Colonic mucosa (tissue), 4 donors: Measurements from ENCODE around the gene SFMBT2. TPM values are rescaled to one million over a fixed set of nuclear protein-coding genes. Genes with fewer than 3 reads are reported as not detected.

Source experiments
- DNase-seq: peaks from one replicate; pipeline ENCODE4 v3.0.0-alpha.2; 2020
- H3K27ac ChIP-seq: fragments of 200-600 bp; one replicate; pipeline ENCODE4 v1.8.0; 2021
- H3K27me3 ChIP-seq: fragments of 200-600 bp; one replicate; pipeline ENCODE4 v1.8.0; 2021
- H3K36me3 ChIP-seq: fragments of 200-600 bp; one replicate; pipeline ENCODE4 v1.8.0; 2021
- H3K4me1 ChIP-seq: fragments of 200-600 bp; one replicate; pipeline ENCODE4 v1.8.0; 2021; ENCODE audit warnings: mild to moderate bottlenecking
- H3K4me3 ChIP-seq: fragments of 200-600 bp; one replicate; pipeline ENCODE4 v1.8.0; 2021
- H3K9ac ChIP-seq, 2 donors: one replicate each; pipeline ENCODE4 v1.7.0; 2013; ENCODE audit warnings: control low read depth in 2 of 2, low read depth in 2 of 2, low read length in 2 of 2
- H3K9me3 ChIP-seq: fragments of 200-600 bp; one replicate; pipeline ENCODE4 v1.8.0; 2021
- CTCF ChIP-seq: fragments of 200-600 bp; IDR thresholded peaks from one replicate; pipeline ENCODE4 v1.8.0; 2022; ENCODE audit warnings: antibody characterized with exemption, mild to moderate bottlenecking
- intact Hi-C: fragments of 100-400 bp; cut with DNase I; formaldehyde crosslinking; loops from one replicate; pipeline ENCODE4 v1.14.1; 2022
- total RNA-seq, 2 donors: library from RNA; stranded (reverse); fragmentation: NEBNext Ultra II Directional in 1 of 2; extraction: Animal tissue kit (Norgen Biotek cat#: 25700) in 1 of 2; gene quantifications; one replicate each; pipeline ENCODE4 v1.2.1, GENCODE V29; 2021
- donor health status: healthy.
- donor health status: DM: no; HTN: no; CAD: no.
- donor health status: DM: no; HTN: no; CAD: no.

The SFMBT2 gene
- total RNA-seq, 2 donors from 2014 or later: 2.3 to 3.5 TPM

- Histone ChIP-seq H3K9ac (no peak overlapping the region), H3K27ac (no peak overlapping the region), H3K9me3 (no peaks in the 10 kb centered on the region), H3K27me3 (no peaks in the 10 kb centered on the region), H3K36me3 (no peaks in the 10 kb centered on the region), H3K4me1 (no peaks in the 10 kb centered on the region), H3K4me3 (no peak overlapping the region)
- DNase-seq: no peak
- no peak for TF ChIP-seq CTCF
- intact Hi-C loops: no loop called here
These were observed 175.5 kb downstream of the SFMBT2 start for GRCh38 chr10:7235376-7235775.

- no peak for TF ChIP-seq CTCF
- H3K9ac ChIP-seq: no peak overlapping the region
- no peak overlapping the region for H3K27ac ChIP-seq
- H3K4me3 ChIP-seq: no peak overlapping the region
- no peaks in the 10 kb centered on the region for H3K9me3 ChIP-seq
- no peak for DNase-seq
- intact Hi-C loops: no loop called here
- no peaks in the 10 kb centered on the region for H3K27me3 ChIP-seq
- H3K36me3 ChIP-seq: no peaks in the 10 kb centered on the region
- H3K4me1 ChIP-seq: no peaks in the 10 kb centered on the region
These were observed 176.7 kb downstream of the SFMBT2 start for GRCh38 chr10:7234109-7234508.

GRCh38 chr10:7233259-7233991 is 177.4 kb downstream of the SFMBT2 start:
- H3K27ac ChIP-seq: no peak overlapping the region
- no peak overlapping the region for H3K9ac ChIP-seq
- intact Hi-C loops: no loop called here
- no peaks in the 10 kb centered on the region for H3K9me3 ChIP-seq
- H3K4me3 ChIP-seq: no peak overlapping the region
- no peak for DNase-seq
- H3K4me1 ChIP-seq: no peaks in the 10 kb centered on the region
- no peaks in the 10 kb centered on the region for H3K36me3 ChIP-seq
- TF ChIP-seq CTCF: no peak
- H3K27me3 ChIP-seq: no peaks in the 10 kb centered on the region

- no peak for DNase-seq
- H3K9ac ChIP-seq: no peak overlapping the region
- no peaks in the 10 kb centered on the region for H3K27me3 ChIP-seq
- no peaks in the 10 kb centered on the region for H3K36me3 ChIP-seq
- no peaks in the 10 kb centered on the region for H3K4me1 ChIP-seq
- no peaks in the 10 kb centered on the region for H3K9me3 ChIP-seq
- intact Hi-C loops: no loop called here
- TF ChIP-seq CTCF: no peak
- no peak overlapping the region for H3K27ac ChIP-seq
- H3K4me3 ChIP-seq: no peak overlapping the region
These were observed 179.1 kb downstream of the SFMBT2 start for GRCh38 chr10:7231509-7232414.

GRCh38 chr10:7230951-7231350 is 179.9 kb downstream of the SFMBT2 start:
- intact Hi-C loops: no loop called here
- Histone ChIP-seq H3K4me1 (no peaks in the 10 kb centered on the region), H3K36me3 (no peaks in the 10 kb centered on the region), H3K4me3 (no peak overlapping the region), H3K9ac (no peak overlapping the region), H3K27ac (no peak overlapping the region), H3K27me3 (no peaks in the 10 kb centered on the region), H3K9me3 (no peaks in the 10 kb centered on the region)
- TF ChIP-seq CTCF: no peak
- DNase-seq: no peak
